PFSK-1 (cell line): ENCODE results near the gene SLC6A6.

Source experiments
- FOXP2 ChIP-seq: optimal IDR thresholded peaks from 2 replicates; pipeline ENCODE3; 2011; ENCODE audit warnings: borderline replicate concordance, control low read depth, inconsistent platforms; ENCODE audit not compliant: insufficient read depth; ENCODE audit errors: extremely low read length, extremely low read depth
- POLR2AphosphoS5 ChIP-seq: IDR thresholded peaks from 2 replicates; pipeline ENCODE4 v1.6.1; 2012; ENCODE audit warnings: low read depth, mild to moderate bottlenecking, control low read depth, low read length, moderate library complexity
- REST ChIP-seq, 2 experiments: IDR thresholded peaks; 2 replicates each; pipeline versions ENCODE4 v1.6.1 to v1.8.0; 2011 to 2012; ENCODE audit warnings: low read depth in 2 of 2, low read length in 2 of 2, control low read depth in 1 of 2, inconsistent platforms in 1 of 2, mild to moderate bottlenecking in 1 of 2, moderate library complexity in 1 of 2; ENCODE audit not compliant: insufficient read depth in 1 of 2
- SIN3A ChIP-seq: IDR thresholded peaks from 2 replicates; pipeline ENCODE4 v1.6.1; 2012; ENCODE audit warnings: mild to moderate bottlenecking, low read length, moderate library complexity, borderline replicate concordance; ENCODE audit not compliant: insufficient read depth
- TAF1 ChIP-seq: IDR thresholded peaks from 2 replicates; pipeline ENCODE4 v1.6.1; 2012; ENCODE audit warnings: low read length, control low read depth, borderline replicate concordance; ENCODE audit not compliant: insufficient read depth

Gene SLC6A6

GRCh38 chr3:14509796-14510100 is 107.3 kb downstream of the SLC6A6 start:
- TF ChIP-seq TAF1 (no peak), POLR2AphosphoS5 (no peak), SIN3A (no peak), REST (IDR thresholded peaks at IDR 0.05; ENCODE audit: insufficient read depth in 1 of 2, low read depth in 2 of 2, low read length in 2 of 2) (no peak), FOXP2 (no peak)

GRCh38 chr3:14510838-14511622 is 108.6 kb downstream of the SLC6A6 start:
- TF ChIP-seq SIN3A (no peak), POLR2AphosphoS5 (no peak), FOXP2 (no peak), TAF1 (no peak), REST (IDR thresholded peaks at IDR 0.05; ENCODE audit: insufficient read depth in 1 of 2, low read depth in 2 of 2, low read length in 2 of 2) (no peak)

GRCh38 chr3:14511623-14512280 is 109.3 kb downstream of the SLC6A6 start:
- no peak for TF ChIP-seq REST (IDR thresholded peaks at IDR 0.05; ENCODE audit: insufficient read depth in 1 of 2, low read depth in 2 of 2, low read length in 2 of 2)
- TF ChIP-seq TAF1: no peak
- TF ChIP-seq POLR2AphosphoS5: no peak
- no peak for TF ChIP-seq SIN3A
- no peak for TF ChIP-seq FOXP2

GRCh38 chr3:14512281-14512941 is 110.0 kb downstream of the SLC6A6 start:
- TF ChIP-seq FOXP2 (no peak), TAF1 (no peak)

GRCh38 chr3:14512942-14513327 is 110.5 kb downstream of the SLC6A6 start:
- TF ChIP-seq FOXP2 (no peak), TAF1 (no peak), POLR2AphosphoS5 (no peak), REST (IDR thresholded peaks at IDR 0.05; ENCODE audit: insufficient read depth in 1 of 2, low read depth in 2 of 2, low read length in 2 of 2) (no peak), SIN3A (no peak)
